HEK293T (cell line): ENCODE measurements around the gene CFAP410.

Source experiments
- CTCF ChIA-PET: fragments of 350-600 bp; formaldehyde crosslinking; extraction: SDS; loops from one replicate; lab custom pipeline; 2021; ENCODE audit warnings: antibody characterized with exemption, inconsistent platforms; lab: Yijun Ruan, JAX
- POLR2A ChIA-PET: fragments of 350-600 bp; formaldehyde crosslinking; extraction: SDS; loops from one replicate; lab custom pipeline; 2020; ENCODE audit warnings: antibody characterized with exemption, inconsistent platforms; lab: Yijun Ruan, JAX
- DNase-seq: peaks from one replicate; pipeline ENCODE4 v3.0.0; 2012; ENCODE audit warnings: mixed read lengths; ENCODE audit errors: extremely low spot score
- ARNT ChIP-seq: fragments of 450-650 bp; IDR thresholded peaks from 2 replicates; pipeline ENCODE4 v1.6.1; 2017; ENCODE audit warnings: mild to moderate bottlenecking
- BHLHE40 ChIP-seq: fragments of 450-650 bp; IDR thresholded peaks from 2 replicates; pipeline ENCODE4 v1.6.1; 2016; ENCODE audit warnings: mild to moderate bottlenecking, moderate library complexity, borderline replicate concordance
- CTBP1 ChIP-seq: fragments of 450-650 bp; IDR thresholded peaks from 2 replicates; pipeline ENCODE4 v1.6.1; 2016; ENCODE audit warnings: borderline replicate concordance
- ELF4 ChIP-seq: fragments of 450-650 bp; IDR thresholded peaks from 2 replicates; pipeline ENCODE4 v1.6.1; 2017; ENCODE audit warnings: antibody characterized with exemption
- FOXA1 ChIP-seq: fragments of 450-650 bp; IDR thresholded peaks from 2 replicates; pipeline ENCODE4 v1.6.1; 2016; ENCODE audit warnings: mild to moderate bottlenecking
- FOXK2 ChIP-seq: fragments of 450-650 bp; IDR thresholded peaks from 2 replicates; pipeline ENCODE4 v1.6.1; 2016; ENCODE audit warnings: mild to moderate bottlenecking
- FOXM1 ChIP-seq: fragments of 450-650 bp; IDR thresholded peaks from 2 replicates; pipeline ENCODE4 v1.6.1; 2017; ENCODE audit warnings: mild to moderate bottlenecking, borderline replicate concordance
- HDGF ChIP-seq: fragments of 450-650 bp; IDR thresholded peaks from 2 replicates; pipeline ENCODE4 v1.6.1; 2017; ENCODE audit warnings: antibody characterized with exemption, borderline replicate concordance
- L3MBTL2 ChIP-seq: fragments of 450-650 bp; conservative IDR thresholded peaks from 2 replicates; pipeline ENCODE4 v1.6.1; 2016; ENCODE audit warnings: mild to moderate bottlenecking
- LEF1 ChIP-seq: fragments of 450-650 bp; IDR thresholded peaks from 2 replicates; pipeline ENCODE4 v1.6.1; 2017; ENCODE audit warnings: mild to moderate bottlenecking, borderline replicate concordance
- NFRKB ChIP-seq: fragments of 450-650 bp; IDR thresholded peaks from 2 replicates; pipeline ENCODE4 v1.6.1; 2016; ENCODE audit warnings: mild to moderate bottlenecking, moderate library complexity
- PKNOX1 ChIP-seq: fragments of 450-650 bp; IDR thresholded peaks from 2 replicates; pipeline ENCODE4 v1.6.1; 2016
- SP1 ChIP-seq: fragments of 450-650 bp; IDR thresholded peaks from 2 replicates; pipeline ENCODE4 v1.6.1; 2017
- SUZ12 ChIP-seq: fragments of 450-650 bp; IDR thresholded peaks from 2 replicates; pipeline ENCODE4 v1.6.1; 2016; ENCODE audit warnings: mild to moderate bottlenecking
- TARDBP ChIP-seq: fragments of 450-650 bp; IDR thresholded peaks from 2 replicates; pipeline ENCODE4 v1.6.1; 2016
- ZNF384 ChIP-seq: fragments of 450-650 bp; IDR thresholded peaks from 2 replicates; pipeline ENCODE4 v1.6.1; 2016

The CFAP410 gene

GRCh38 chr21:44331650-44332307 lies 7.4 kb downstream of the CFAP410 start:
- no peak for TF ChIP-seq L3MBTL2
- TF ChIP-seq FOXK2: no peak
- TF ChIP-seq ELF4: no peak
- TF ChIP-seq FOXA1: no peak
- TF ChIP-seq PKNOX1: no peak
- no peak for TF ChIP-seq NFRKB
- no peak for DNase-seq
- CTCF ChIA-PET: no interaction called here
- POLR2A ChIA-PET: no interaction called here

DNA sequence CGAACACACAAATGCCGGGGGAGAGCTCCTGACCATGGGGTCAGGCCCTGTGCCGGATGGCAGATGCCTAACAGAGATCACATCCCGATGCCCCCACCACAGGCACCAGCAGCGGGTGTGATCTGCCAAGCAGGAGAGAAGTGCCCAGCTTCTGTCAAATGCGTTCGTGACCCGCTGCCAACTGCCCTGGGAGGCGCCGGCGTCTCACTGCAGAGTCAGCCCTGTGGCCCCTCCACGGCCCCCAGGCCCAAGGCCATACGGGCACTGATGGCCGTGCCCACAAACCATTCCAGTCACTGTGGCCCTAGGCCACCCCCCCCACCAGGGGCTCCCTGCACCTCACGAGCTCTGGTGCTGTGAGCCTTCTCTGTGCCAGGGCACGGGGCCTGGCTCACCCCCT lies 8.0 kb downstream of the CFAP410 start:
- no peak for DNase-seq
- TF ChIP-seq TARDBP (no peak), BHLHE40 (no peak), ELF4 (no peak), FOXA1 (no peak)
- POLR2A ChIA-PET: no interaction called here
- CTCF ChIA-PET: no interaction called here

- POLR2A ChIA-PET: no interaction called here
- CTCF ChIA-PET: no interaction called here
- TF ChIP-seq FOXM1: no peak
- no peak for TF ChIP-seq NFRKB
- no peak for TF ChIP-seq BHLHE40
- no peak for TF ChIP-seq HDGF
- TF ChIP-seq SUZ12: no peak
- TF ChIP-seq PKNOX1: no peak
- TF ChIP-seq ELF4: no peak
- TF ChIP-seq TARDBP: no peak
- TF ChIP-seq SP1: no peak
- no peak for TF ChIP-seq FOXA1
- TF ChIP-seq ZNF384: no peak
- no peak for TF ChIP-seq LEF1
- no peak for TF ChIP-seq ARNT
- no peak for DNase-seq
Observed at GRCh38 chr21:44330698-44331097, 8.5 kb downstream of the CFAP410 start.

- no peak for TF ChIP-seq SUZ12
- no peak for TF ChIP-seq ZNF384
- TF ChIP-seq PKNOX1: no peak
- no peak for TF ChIP-seq ARNT
- TF ChIP-seq HDGF: no peak
- no peak for TF ChIP-seq FOXM1
- ChIA-PET CTCF (no interaction called here), POLR2A (no interaction called here)
- no peak for DNase-seq
Observed at GRCh38 chr21:44329971-44330681, 9.1 kb downstream of the CFAP410 start.

DNA sequence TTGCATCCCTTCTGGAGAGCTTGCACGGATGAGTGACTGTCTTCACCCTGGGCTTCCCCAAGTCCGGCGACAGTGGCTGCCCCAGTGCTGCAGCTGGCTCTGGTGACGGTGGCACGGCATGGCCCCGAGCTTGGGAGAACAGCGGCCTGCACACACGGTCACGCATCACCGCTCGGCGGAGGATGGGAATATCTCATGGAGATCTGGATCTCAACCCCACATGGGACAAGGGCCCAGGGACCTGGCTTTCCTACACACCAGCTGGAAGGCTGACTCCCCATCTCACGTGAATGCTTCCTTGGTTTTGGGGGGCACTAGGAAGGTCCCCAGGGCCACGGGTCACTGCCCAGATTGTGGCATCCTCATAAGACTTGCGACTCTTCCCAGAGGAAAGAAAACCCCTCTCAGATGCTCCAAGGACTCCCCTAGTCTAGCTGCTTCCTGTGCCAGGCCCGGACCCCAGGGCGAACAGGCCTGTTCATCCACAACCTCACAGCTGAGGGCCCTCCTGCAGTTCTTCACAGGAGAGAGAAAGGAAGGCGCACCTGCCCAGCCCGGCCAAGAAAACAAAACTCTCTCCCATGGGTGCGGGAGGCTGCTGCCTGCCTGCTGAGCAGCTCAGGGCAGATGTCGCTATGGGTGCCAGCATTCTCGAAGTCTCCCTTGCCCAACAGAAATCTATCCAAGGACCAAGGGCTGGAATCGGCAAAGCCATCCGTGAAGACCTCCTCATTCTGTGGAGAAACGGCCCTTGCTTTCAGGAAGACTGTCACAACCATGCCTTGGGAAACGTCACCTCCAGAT lies 9.9 kb downstream of the CFAP410 start:
- no peak for DNase-seq
- no peak for TF ChIP-seq BHLHE40
- TF ChIP-seq CTBP1: no peak
- TF ChIP-seq LEF1: no peak
- no peak for TF ChIP-seq FOXK2
- no peak for TF ChIP-seq TARDBP
- no peak for TF ChIP-seq NFRKB
- no peak for TF ChIP-seq L3MBTL2
- no peak for TF ChIP-seq FOXM1
- no peak for TF ChIP-seq FOXA1
- TF ChIP-seq SP1: no peak
- TF ChIP-seq ELF4: no peak
- no peak for TF ChIP-seq HDGF
- TF ChIP-seq SUZ12: no peak
- TF ChIP-seq ZNF384: no peak
- no peak for TF ChIP-seq ARNT
- TF ChIP-seq PKNOX1: no peak
- CTCF ChIA-PET: interaction anchor here (0.5 kb wide), 1 partner anchor 824 kb away, joined by 4 read pairs; no protein-coding TSS in a partner anchor
- POLR2A ChIA-PET: no interaction called here
